Fibroblast of peridontal ligament (primary cell): ENCODE measurements around the gene MOG.
A peak's percentile ranks its signal among the peaks of the same experiment; 100 is the strongest.

Source experiments
- DNase-seq: peaks from one replicate; pipeline ENCODE4 v3.0.0-alpha.2; 2010; ENCODE audit errors: extremely low read depth

MOG gene

DNA sequence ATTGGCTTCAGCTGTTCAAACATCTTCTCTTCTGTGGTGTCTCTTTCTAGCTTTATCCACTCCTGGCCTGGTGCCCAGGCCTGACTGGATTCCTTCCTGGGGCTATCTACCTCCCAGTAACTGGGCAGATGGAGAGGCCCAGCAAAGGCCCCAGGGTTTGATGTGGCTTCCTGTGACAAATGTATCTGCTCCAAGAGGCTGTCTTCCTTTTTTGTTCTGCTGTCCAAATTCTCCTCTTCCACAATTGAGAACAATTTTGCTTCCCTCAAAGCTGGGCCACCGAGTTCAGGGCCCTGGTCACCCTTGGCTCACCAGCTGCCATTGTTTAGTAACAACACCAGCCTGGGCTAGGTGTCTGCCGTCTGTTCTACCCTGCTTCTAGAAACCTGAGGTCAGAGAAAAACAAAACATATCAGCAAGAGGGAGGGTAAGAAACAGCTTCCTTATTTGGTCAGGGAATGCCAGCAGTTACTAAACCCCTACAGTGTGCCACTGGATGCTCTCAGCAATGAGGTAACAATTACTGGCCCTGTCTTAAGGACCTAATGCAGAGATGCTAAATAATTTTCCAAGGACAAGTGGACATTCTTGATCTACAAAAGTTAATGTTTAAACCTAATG is 20.2 kb downstream of the MOG start:
- no peak for DNase-seq

DNA sequence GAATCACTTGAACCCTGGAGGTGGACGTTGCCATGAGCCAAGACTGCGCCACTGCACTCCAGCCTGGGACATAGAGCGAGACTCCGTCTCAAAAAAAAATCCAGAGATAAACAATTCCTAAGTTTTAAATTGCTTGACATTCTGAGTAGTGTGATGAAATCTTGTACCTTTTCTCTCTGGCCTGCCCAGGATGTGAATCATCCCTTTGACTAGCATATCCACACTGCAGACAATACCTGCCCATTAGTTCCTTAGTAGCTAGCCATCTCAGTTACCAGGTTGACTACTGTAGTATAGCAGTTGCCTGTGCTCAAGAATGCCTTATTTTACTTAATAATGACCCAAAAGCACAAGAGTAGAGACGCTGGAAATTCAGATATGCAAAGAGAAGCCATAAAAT is 21.2 kb downstream of the MOG start:
- no peak for DNase-seq

DNA sequence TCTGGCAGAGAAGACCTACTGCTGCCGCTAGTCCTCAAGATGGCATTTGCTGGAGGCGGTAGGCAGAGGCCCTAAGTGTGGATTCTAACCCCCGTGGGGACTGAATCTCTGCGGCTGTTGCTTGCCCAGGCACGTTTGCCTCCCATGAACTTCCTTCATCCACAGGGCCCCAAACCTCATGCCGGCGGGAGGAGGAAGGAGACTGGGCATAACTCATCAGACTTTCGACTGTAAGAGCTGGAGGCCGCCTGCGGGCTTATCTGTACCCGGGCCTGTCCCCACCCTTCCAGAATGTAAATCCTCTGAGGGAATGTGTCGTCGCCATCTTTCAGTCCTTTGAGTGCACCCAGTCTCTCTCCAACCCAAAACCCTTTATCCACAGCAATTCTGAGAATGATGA is 23.1 kb downstream of the MOG start:
- no peak for DNase-seq

DNA sequence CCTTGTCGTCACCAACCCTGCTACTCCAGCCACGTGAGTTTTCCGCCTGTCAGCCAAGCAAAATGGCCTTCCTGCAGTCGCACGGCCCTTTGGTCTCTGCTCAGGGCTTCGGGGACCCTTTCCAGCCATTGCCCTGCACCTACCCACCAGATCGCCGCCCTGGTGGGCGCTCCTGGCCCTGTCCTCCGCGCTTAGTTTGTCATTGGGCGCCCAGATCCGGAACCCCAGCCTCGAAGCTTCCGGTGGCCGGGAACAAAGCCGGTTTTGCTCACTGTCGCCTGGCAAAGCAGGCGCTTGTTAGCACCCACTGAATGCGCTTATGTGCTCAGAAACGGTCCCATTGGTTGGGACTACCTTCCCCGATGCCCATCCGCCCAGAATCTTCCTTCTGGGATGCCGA is 23.5 kb downstream of the MOG start:
- DNase-seq: no peak

DNA sequence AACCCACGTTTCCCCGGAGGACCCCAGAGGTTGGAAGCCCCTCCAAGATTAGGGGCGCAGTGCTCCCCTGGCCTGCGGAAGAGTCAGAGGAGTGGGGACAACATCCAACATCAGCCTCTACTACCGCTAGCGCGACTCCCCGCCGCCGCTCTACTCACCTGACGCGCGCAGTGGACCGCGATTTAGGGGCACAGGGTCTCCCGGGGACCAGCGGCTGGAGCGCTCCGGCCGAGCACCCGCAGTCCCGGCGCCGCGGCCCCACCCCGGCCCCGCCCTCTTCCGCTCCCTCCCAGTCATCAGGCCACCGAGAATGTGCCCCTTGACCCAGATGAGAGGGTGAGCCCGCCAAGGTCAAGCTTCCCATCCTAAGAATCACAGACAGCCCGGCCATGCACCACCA is 24.0 kb downstream of the MOG start, which contains the start of gene ZFP57:
Gene ZFP57, minus strand, starts transcription at position 249 of the 400 bp plus-strand sequence. CDS start 4,149 bp downstream, outside the sequence.
- no peak for DNase-seq

DNA sequence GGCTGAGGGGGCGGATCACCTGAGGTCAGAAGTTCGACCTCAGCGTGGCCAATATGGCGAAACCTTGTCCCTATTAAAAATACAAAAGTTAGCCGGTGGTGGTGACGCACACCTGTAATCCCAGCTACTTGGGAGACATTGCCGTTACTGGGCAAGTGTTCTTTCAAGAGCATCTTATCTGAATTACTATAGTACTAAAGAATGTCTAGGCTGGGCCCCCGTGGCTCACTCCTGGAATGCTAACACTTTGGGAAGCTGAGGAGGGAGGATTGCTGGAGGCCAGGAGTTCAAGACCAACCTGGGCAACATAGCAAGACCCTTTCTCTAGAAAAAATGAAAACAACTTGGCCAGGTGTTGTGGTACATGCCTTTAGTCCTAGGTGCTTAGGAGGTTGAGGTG is 24.9 kb downstream of the MOG start:
- DNase-seq: no peak

DNA sequence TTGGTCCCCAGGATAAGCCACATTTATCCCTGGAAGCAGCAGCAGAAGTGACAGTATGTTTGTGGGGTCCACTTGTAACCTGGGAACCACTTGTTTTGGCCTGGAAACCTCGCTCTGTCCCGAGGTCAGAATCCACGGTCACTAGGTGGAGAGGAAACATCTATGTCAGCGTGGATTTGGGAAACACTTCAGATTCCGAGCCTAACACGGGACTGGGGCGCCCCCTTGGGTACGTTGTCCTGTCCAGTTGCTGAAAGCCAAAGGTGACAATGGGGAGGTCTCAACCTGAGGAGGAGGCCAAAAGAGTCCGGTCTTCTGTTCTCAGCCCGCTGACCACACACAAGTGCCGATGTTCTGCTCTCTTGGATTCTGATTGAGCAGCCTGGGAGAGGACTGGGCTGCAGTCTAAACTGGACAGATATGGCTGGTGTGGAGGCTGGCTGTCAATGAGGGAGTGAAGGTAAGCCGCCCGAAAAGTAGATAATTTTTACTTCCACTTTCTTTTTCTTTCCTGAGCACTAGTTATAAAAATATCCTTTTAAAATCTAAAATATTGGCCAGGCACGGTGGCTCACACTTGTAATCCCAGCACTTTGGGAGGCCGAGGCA is 28.9 kb downstream of the MOG start:
- DNase-seq: no peak

DNA sequence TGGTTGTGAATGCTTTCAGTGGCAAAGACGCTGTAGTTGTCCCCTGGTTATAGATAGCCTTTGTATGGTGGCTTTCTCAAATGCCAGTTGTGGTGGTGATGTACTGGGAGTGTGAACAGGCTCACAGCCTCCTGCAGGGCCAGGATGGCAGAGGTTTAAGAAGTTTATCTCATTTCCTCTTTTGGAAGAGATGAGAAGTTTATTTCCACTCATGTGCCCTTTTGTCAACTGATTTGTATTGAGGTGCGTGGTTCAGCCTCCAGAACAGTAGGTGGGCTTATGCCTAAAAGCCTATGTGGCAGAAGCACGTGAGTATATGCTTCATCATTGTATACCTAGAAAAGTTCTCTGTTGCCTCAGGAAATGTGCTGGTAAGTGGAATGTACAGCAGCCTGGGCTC is 37.7 kb downstream of the MOG start:
- no peak for DNase-seq

DNA sequence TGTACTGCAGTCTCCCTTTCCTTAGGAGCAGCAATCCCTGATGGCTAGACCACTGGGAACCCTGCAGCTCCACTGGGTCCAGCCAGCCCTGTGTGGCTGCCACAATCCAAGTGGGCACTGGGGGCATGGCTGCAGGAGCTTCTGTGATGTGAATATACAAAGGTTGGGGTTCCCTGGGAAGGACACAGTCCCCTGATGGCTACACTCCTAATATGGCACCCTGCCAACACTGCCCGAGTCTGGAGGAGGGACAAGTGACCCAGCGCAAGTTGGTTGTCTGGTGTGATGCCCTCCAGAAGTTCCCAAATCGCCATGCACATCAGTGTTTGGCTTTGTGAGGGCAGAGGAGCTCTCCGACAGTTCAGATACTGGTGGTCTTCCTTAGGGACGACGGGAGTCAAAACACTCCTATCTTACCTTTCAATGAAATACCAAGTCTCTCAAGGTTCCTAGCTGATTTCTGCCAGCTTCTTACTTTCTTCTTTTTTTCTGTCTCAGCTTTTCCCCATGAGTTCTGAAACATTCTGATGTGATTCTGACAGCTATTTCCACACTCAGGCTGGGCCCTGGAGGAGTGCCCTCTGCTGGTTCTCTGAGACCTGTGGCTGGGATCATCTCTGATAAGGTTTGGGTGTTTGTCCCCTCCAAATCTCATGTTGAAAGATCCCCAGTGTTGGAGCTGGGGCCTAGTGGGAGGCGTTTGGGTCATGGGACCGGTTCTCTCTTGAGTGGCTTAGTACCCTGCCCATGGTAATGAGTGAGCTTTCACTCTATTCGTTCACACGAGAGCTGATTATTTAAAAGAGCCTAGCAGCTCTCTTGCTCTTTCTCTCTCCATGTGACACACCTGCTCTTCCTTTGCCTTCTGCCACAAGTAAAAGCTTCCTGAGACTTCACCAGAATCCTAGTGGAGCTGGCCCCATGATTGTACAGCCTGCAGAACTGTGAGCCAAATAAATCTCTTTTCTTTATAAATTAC is 39.5 kb downstream of the MOG start:
- peak; percentile 6 for DNase-seq

DNA sequence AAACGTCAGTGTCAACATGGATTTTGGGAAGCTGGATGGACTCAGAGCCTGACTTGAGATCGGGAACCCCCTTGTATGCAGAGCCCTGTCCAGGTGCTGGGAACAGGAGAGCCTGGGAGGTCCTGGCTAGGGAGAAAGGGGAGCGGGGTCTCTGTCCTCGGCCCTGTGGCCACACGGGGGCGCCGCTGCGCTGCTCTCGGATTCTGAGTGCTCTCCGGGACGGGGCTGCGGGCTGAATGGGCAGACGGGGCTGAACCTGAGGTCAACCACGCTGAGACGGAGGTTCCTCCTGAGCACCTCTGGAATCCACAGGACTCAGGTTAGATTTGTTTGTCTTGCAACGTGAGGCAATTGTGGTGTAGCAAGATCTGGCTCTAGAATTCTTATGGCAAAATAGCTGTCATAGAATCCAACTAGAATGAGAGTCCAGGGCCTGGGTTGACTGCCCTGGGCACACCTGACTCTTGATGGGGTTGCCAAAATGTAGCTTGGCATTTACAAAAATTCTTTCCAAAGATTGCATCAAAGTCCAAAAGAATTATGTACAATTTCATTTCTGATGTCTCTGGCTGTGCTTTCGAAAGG is 45.7 kb downstream of the MOG start:
- peak; percentile 13 for DNase-seq

DNA sequence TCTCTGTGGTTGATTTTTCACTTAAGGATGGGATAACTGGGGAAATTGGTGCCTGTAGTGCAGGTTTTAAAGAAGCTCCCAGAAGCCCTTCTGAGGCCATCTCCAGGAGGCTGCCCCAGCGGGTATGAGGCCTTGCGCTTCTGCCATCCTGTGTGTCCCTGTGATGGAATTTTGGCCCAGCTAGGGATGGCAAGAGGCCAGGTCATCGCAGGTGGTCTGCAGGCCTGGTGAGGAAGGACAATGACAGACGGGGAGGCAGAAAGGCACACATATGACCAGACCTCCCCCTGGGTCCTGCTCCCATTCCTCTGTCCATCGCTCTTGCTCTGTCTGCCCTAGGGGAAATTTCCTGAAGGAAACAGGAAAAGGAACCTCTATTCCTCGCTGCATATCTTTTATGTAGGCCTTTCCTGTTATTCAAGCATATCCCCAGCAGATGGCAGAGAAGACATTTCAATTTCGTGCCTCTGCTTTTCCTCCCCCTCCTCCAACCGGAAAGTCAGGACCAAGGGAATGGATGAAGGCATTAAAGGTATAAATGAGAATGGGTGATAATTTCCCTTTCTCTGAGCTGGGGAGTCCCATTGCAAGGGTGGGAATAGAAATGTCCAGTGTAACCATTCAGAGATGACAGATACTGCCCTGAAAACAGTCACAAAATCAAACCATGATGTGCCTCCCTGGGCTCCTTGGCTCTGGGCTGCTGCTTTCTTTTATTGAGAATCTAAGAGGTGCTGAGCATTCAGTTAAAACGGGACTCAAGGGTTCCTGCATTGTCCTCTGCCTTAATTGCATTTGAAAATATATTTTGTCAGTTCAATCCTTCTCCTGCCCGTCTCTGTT is 48.7 kb downstream of the MOG start:
- DNase-seq: peak; percentile 69

DNA sequence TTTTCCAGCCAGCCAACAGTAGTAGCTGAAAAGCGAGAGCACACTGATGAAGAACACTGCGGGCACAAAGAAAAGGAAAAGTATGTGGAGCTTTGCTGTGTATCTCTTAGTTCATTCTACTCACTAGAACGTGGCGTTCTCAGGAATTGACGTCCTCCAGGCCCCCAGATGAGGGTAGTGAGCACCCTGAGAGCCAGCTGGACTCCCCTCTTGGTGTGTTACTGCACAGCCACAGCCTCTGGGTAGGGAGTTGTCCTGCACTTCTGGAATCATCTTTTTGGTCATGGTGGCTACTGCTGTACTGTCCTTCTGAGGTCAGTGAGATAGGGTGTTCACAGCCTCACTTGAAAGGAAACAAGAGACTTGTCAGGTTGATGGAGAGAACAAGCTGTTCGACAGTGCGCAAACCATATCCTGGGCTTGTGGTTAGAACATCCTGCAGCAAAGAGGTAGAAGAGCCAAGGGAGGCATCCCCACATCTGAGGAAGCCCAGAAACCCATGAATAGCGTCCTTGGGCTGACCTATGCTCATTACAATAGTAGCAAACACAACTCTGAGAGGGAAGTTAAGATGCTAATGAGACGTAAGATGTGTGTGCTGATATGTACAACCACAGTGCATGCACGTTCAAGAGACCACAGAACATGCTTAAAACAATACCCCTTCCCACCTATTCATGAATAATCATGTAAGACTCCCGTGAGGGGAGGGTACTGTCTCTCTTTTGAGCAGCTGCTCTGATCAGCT is 51.7 kb downstream of the MOG start:
- DNase-seq: no peak

DNA sequence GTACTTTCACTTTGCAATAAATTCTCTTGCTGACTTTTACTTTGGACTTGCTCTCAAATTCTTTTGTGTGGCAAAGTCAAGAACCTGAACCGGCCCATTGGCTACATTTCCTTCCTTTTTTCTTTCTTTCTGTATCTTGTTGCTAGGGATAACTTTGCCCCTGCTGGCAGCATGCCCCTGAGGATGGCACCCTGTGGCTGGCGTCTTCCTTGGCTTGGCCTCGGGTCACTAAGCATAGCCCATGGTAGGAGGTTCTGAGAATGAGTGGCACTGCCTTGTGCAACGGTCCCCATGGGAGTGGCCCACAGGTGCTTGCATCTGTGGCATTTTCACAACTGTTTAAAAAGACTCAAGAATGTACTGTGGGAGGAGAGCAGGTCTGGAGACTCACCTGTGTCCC is 52.3 kb downstream of the MOG start:
- no peak for DNase-seq

DNA sequence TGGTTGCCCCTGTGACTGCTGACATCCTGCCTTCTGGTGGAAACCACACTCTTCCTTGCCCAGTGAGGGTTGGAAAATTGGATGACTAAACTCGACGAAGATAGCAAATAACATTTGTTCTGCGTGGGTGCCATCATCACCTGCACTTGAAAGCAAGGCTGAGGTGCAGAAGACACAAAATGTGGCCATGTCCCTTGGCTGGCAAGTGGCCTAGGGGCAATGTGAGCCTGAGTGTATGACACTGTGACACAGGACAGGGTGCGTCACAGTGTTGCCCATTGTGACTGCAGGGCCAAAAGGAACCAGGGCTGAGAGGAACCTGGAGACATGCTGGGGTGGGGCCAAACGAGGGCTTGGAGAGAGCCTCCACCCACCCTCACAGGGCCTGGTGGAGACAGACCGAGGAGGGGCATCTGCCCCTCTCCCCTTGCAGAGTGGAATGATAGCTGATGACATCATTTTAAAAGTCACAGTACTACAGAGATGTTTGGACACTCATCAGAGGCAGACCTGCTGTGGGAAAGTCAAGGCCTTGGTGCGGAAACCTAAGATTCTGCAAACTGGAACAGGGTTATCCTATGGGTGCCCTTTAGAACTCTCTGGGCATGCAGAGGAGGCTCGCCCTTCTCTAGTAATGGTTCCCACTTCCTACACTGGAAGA is 53.5 kb downstream of the MOG start:
- DNase-seq: no peak

DNA sequence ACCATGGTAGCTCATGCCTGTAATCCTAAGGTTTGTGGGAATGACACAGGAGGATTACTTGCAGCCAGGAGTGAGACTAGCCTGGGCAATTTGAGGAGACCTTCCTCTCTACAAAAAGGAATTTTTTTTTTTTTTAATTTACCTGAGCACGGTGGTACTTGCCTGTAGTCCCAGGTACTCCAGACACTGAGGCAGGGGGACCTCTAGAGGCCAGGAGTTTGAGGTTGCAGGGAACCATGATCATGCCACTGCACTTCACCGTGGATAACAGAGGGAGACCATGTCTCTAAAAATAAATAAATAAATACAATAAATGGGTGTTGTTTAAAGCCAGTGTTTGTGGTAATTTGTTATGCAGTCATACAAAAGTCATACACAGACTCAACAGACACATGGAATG is 64.0 kb downstream of the MOG start:
- DNase-seq: no peak
